Activated gamma-delta T cell treated with Interleukin-2 at 50 U/mL for 16 hours (primary cell): ENCODE results near the gene VNN1.

Experiments used
- DNase-seq: peaks from one replicate; pipeline ENCODE4 v3.0.0-alpha.2; 2020

VNN1 gene

DNA sequence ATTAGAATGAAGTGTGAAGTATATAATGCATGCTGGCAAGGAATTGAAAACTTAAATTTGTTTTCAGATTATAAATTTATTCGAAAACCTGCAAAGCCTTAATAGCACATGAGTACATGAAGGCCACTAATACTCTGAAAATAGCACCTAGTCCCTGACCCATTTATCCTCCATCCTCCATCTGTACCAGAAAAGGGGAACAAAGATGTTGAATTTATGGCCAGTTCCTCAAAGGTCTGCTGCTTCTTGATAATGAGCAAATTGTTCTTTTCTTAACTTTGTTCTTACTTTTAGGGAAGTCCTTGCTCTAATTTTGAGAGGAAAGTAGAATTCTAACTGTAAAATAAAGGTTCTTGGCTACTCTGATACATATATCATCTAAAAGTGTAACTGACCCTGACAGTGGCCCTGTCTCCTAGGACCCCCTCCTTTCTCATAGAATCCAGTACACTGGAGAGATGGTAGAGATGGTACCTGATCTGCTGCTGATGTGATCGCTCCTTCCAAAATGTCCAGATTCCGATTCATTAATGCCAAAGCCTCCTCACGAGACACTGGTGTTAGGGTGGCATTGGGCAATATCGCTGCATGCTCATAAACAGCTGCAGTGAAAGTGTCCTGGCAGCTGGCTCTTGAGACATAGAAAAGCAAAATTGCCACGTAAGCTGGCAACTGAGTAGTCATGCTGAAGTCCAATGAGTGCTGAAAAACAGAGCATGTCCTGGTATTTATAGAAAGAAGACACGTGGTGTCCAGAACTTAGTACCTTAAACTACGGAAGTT is at the start of gene VNN1:
Gene VNN1 (minus strand): TSS at position 704 of the 783 bp plus-strand sequence. CDS start 20 bp downstream, at position 684.
- DNase-seq = no peak

GRCh38 chr6:132763269-132763668 is 49.4 kb upstream of the VNN1 start:
- DNase-seq = peak; percentile 45

- no peak for DNase-seq
Observed at GRCh38 chr6:132760256-132760655, 46.4 kb upstream of the VNN1 start.

DNA sequence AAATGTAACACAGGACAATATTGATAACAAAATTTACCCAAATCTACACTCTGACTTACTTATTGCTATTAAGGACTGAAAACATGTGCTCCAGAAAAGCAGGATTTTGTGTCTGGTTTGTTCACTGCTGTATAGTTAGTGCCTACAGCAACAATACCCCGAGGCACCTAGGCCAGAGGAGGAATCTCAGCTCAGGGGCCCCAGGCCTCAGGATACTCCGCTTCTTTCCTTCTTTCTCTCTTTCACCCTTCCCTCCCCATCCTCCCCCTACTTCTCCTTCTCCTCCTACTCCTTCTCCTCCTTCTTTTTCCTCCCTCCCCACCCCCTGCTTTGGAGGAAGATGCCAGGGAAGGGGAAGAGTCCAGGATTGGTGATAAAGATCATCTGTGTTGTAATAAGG is 44.8 kb upstream of the VNN1 start:
- DNase-seq = no peak

DNA sequence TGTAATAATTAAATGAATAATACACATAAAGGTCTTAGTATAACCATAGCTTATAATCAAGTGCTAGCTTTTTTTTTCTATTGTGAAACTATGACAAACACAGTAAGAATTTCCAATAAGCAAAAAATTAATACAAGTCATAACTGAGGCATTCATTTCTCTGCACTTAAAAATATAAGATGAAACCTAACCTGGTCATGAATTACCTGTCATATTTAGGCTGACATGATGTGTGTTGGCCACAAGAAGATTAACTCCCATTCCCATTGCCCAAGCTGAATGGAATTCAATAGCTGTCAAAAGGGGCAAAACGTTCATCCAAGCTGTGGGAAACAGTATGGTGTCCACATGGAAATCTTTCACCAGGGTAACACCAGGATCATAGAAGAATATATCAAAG is 38.4 kb upstream of the VNN1 start:
- no peak for DNase-seq

- no peak for DNase-seq
Observed at GRCh38 chr6:132751828-132752227, 38.0 kb upstream of the VNN1 start.

DNA sequence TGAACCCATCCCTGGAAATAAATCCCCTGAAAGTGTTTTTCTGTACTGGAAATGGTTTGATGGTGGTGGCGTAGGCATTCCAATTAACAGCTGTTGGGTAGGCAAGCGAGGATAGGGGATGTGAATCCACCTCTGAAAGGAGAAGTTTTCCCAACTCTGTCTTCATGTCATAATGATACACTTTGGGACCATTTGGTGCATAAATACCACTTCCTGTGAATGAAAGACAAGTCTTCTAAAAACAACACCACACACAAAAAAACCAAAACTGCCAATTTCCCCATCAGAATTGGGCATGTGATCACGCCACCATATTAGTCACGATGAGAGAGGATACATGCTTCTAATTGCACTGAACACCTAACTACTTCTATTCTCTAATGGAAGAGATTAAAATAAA is 37.5 kb upstream of the VNN1 start:
- no peak for DNase-seq

- DNase-seq = no peak
Observed at GRCh38 chr6:132750455-132751248, 36.8 kb upstream of the VNN1 start.

DNA sequence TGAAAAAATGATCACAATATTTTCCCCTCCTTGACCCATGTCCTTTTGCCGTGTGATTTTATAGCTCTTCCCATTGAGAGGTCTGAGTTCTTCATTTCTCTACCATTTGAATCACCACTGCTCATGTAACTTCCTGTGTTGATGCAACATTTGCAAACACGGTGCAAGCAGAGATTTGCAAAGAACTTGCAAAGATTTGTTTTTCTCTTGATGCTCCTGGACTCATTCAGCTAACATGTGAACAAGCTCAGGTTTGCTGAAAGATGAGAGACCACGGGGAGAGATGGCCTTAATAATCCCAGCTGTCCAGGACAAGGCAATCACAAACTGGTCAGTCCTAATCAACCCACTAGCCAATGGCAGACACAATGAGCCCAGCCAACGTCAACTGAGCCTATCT is 35.3 kb upstream of the VNN1 start:
- no peak for DNase-seq

DNA sequence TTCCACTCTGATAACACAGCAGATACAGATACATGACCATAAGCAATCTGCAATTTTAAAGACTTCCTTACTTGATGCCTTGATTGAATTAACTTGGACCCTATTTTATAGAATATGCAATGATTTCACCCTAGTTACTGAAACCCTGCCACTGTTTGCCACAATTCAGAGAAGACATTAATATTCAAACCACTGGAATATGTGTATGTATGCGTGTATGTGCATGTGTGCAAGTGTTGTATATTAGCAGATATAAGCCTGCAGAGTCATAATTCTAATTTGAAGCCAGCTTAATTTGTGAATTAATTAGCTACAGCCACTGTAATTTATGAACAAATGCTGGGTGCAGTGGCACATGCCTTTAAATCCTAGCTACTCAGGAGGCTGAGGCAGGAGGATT is 34.6 kb upstream of the VNN1 start:
- no peak for DNase-seq

DNA sequence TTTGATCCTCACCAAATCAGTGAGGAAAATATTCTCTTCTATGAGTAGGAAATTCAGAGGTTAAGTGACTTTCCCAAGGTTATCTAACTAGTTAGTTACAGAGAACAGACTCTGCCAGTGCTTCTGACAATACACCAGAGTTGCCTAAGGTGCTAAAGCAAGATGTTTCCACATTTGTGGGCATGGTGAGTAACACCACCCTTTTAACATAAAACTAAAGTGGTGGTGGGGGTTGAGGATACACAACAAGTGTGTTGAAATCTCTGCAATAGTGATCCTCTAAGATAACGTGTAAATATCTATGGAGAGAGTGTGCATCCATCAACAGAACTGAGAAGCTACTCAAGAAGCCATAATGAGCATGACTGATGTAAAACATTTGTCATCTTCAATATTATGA is 32.2 kb upstream of the VNN1 start:
- DNase-seq = no peak

DNA sequence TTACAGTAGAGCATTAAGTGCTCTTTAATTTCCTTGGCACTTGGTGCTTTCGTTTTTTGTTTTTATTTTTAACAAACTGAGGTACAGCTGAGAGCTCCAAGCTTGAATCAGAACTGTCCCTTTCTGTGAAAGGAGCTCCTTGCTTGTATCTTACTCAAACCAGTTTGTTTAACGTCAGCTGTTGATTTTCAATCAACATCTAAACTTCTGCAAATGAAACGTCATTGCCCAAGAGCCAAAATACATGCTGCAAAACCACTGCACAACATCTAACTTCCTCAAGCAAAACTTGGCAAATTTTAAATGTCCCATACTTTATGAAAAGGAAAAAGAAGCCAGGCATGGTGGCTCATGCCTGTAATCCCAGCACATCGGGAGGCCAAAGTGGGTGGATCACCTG is 28.6 kb upstream of the VNN1 start:
- no peak for DNase-seq

DNA sequence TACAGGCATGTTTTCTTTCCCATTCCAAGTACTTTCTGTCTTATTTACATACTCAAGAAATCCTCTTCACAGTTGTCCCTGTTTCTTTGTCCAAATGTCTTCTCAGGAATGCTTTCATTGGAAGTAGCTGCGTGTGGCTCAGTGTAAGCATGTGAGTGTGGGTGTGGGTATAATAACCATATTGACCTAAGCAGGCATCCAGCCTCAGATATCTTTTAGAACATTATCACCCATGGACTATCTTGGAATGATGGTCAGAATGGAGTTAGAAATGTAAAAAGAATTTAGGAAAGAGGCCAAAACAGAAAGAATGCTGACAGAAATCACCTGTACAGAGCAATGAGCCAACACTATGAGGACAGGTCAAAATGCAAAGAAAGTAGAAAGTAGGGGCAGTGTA is 27.4 kb upstream of the VNN1 start:
- DNase-seq = no peak

- no peak for DNase-seq
Observed at GRCh38 chr6:132736239-132736638, 22.4 kb upstream of the VNN1 start.

DNA sequence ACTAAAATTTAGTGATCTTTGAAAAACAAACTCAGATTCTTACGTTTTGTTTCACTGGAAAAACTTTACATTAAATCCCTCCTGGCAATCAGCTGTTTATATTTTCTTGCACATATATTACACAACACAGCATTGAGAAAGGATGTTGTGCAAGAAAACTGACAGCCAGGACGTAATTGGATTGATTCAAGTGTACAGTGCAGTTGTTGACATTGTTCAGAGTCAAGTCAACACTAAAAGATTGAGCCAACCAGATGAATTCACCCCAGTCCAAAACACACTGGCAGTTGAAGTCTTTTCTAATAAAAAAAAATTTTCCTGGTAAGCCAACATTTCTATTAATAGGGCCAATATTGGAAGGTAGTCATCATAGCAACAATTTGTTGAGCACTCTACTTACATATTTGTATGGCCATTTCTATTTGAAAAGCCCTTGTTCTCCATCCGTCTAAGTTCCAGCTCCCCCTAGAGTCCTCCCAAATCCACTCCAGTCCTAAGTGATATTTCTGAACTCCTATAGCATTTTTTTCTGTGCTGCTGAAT is 20.9 kb upstream of the VNN1 start:
- DNase-seq = no peak

GRCh38 chr6:132733814-132734213 is 20.0 kb upstream of the VNN1 start:
- no peak for DNase-seq

GRCh38 chr6:132733283-132733682 is 19.4 kb upstream of the VNN1 start:
- DNase-seq = no peak

DNA sequence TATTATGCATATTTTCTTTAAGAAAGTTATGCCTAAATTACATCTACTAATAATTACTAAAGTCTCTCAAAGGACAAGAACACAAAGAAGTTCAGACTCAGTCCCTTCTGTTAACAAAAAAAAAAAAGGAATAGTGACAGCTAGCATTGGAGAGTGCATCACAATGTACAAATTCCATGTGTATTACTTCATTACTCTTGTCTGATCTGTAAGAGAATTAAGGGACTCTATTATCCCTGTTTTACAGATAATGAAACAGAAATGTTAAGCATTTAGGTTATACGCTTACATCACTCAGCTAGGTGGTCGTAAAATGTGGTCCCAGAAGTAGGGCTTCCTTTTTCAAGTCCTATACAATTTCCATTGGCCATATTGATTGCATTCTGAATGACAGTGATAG is 17.2 kb upstream of the VNN1 start:
- DNase-seq = no peak

DNA sequence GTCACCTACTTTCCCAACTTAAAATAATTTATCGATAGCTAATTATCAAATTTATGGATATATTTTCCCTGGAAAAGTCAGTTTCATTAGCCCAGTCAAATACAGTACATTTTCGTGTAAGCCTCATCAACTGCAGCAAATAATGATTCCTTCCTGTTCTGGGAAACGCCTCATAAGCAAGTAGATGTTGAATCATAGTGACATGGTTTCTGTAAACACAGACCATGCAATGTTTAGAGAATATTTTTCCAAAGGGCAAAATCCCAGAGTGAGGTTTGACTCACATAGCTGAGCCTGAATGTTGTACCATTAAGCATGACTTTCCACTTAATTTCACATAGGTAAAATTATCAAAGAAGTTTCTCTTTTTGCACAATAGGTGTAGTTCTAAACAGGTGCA is 16.7 kb upstream of the VNN1 start:
- DNase-seq = no peak

GRCh38 chr6:132728616-132729015 is 14.8 kb upstream of the VNN1 start:
- DNase-seq = no peak

- no peak for DNase-seq
Observed at GRCh38 chr6:132726608-132726975, 12.7 kb upstream of the VNN1 start.

GRCh38 chr6:132725947-132726607 is 12.2 kb upstream of the VNN1 start:
- no peak for DNase-seq

GRCh38 chr6:132725471-132725870 is 11.6 kb upstream of the VNN1 start:
- no peak for DNase-seq
